GM23338 (cell line): ENCODE results near the gene CHRNB2. TPM values are rescaled to one million over a fixed set of nuclear protein-coding genes. Genes with fewer than 3 reads are reported as not detected.

ENCODE experiments used
- ATAC-seq: fragments of 200-7000 bp; cut with Tn5 transposase; 3 replicates; pipeline ENCODE4 v1.9.1; 2020
- DNase-seq: peaks from one replicate; pipeline ENCODE4 v3.0.0-alpha.2; 2015; ENCODE audit warnings: low spot score
- H2AFZ ChIP-seq: fragments of 200-600 bp; sonication (generic); 2 replicates; pipeline ENCODE4 v1.8.0; 2016; ENCODE audit warnings: antibody characterized with exemption, mild to moderate bottlenecking, moderate library complexity
- H3F3A ChIP-seq: fragments of 200-600 bp; sonication (generic); replicated peaks from 2 replicates; pipeline ENCODE4 v1.8.0; 2017; ENCODE audit warnings: antibody characterized with exemption, mixed run types, low read depth
- H3K27ac ChIP-seq: fragments of 200-600 bp; sonication (generic); 2 replicates; pipeline ENCODE4 v1.6.1; 2016; ENCODE audit warnings: low read depth
- H3K27me3 ChIP-seq: fragments of 200-600 bp; sonication (generic); 2 replicates; pipeline ENCODE4 v1.8.0; 2016; ENCODE audit warnings: mild to moderate bottlenecking, mixed run types, moderate library complexity; ENCODE audit not compliant: insufficient read depth
- H3K36me3 ChIP-seq: fragments of 200-600 bp; sonication (generic); 2 replicates; pipeline ENCODE4 v1.8.0; 2016; ENCODE audit warnings: mild to moderate bottlenecking; ENCODE audit not compliant: insufficient read depth
- H3K4me1 ChIP-seq: fragments of 200-600 bp; sonication (generic); 2 replicates; pipeline ENCODE4 v1.8.0; 2016; ENCODE audit warnings: mild to moderate bottlenecking, moderate library complexity; ENCODE audit not compliant: insufficient read depth
- H3K4me2 ChIP-seq: fragments of 200-600 bp; sonication (generic); 2 replicates; pipeline ENCODE4 v1.7.1; 2017; ENCODE audit warnings: mixed run types
- H3K4me3 ChIP-seq: fragments of 200-600 bp; sonication (generic); 2 replicates; pipeline ENCODE4 v1.6.1; 2016; ENCODE audit warnings: mixed run types
- H3K79me2 ChIP-seq: fragments of 200-600 bp; sonication (generic); replicated peaks from 2 replicates; pipeline ENCODE4 v1.8.0; 2017; ENCODE audit warnings: mild to moderate bottlenecking; ENCODE audit not compliant: insufficient read depth
- H3K9me2 ChIP-seq: fragments of 200-600 bp; sonication (generic); 2 replicates; pipeline ENCODE4 v1.8.0; 2017; ENCODE audit not compliant: insufficient read depth
- H4K20me1 ChIP-seq: fragments of 200-600 bp; sonication (generic); replicated peaks from 2 replicates; pipeline ENCODE4 v1.8.0; 2017; ENCODE audit warnings: mild to moderate bottlenecking; ENCODE audit not compliant: insufficient read depth
- H3K27ac Mint-ChIP-seq: 2 replicates; pipeline ENCODE4 v1.8.0; 2020; ENCODE audit warnings: inconsistent platforms, mild to moderate bottlenecking, moderate library complexity, mixed read lengths
- H3K27me3 Mint-ChIP-seq: 3 replicates; pipeline ENCODE4 v1.8.0; 2022; ENCODE audit warnings: low read depth, mild to moderate bottlenecking, moderate library complexity, mixed read lengths, inconsistent platforms; ENCODE audit not compliant: insufficient read depth, poor library complexity
- H3K36me3 Mint-ChIP-seq: 3 replicates; pipeline ENCODE4 v1.8.0; 2021; ENCODE audit warnings: low read depth, mild to moderate bottlenecking, inconsistent platforms, moderate library complexity, mixed read lengths
- H3K4me1 Mint-ChIP-seq: 3 replicates; pipeline ENCODE4 v1.8.0; 2020; ENCODE audit warnings: mild to moderate bottlenecking, inconsistent platforms, mixed read lengths
- H3K4me3 Mint-ChIP-seq: 3 replicates; pipeline ENCODE4 v1.8.0; 2021; ENCODE audit warnings: moderate library complexity, mild to moderate bottlenecking, inconsistent platforms, mixed read lengths
- H3K9me3 Mint-ChIP-seq: 3 replicates; pipeline ENCODE4 v1.8.0; 2020; ENCODE audit warnings: moderate library complexity, mild to moderate bottlenecking, inconsistent platforms, mixed read lengths
- CTCF ChIP-seq, 2 experiments: fragments of 200-600 bp in 1 of 2; sonication (generic) in 1 of 2; conservative IDR thresholded peaks; 2 replicates each; pipeline versions ENCODE4 v1.5.1 to v1.6.1; 2016 to 2017; ENCODE audit warnings: antibody characterized with exemption in 2 of 2, low read depth in 2 of 2, mild to moderate bottlenecking in 2 of 2, moderate library complexity in 1 of 2
- EZH2 ChIP-seq: fragments of 200-600 bp; sonication (generic); IDR thresholded peaks from one replicate; pipeline ENCODE4 v1.8.0; 2017; ENCODE audit warnings: antibody characterized with exemption, mild to moderate bottlenecking, low read depth; ENCODE audit not compliant: unreplicated experiment
- EZH2phosphoT487 ChIP-seq: fragments of 200-600 bp; sonication (generic); IDR thresholded peaks from one replicate; pipeline ENCODE4 v1.8.1; 2018; ENCODE audit warnings: antibody characterized with exemption; ENCODE audit not compliant: unreplicated experiment
- NANOG ChIP-seq: IDR thresholded peaks from 2 replicates; pipeline ENCODE4 v1.6.1; 2016; ENCODE audit warnings: antibody characterized with exemption, borderline replicate concordance
- POLR2AphosphoS5 ChIP-seq: IDR thresholded peaks from 2 replicates; pipeline ENCODE4 v1.6.1; 2016; ENCODE audit warnings: antibody characterized with exemption, low read depth
- REST ChIP-seq: IDR thresholded peaks from one replicate; pipeline ENCODE4 v1.6.1; 2018; ENCODE audit warnings: antibody characterized with exemption; ENCODE audit not compliant: unreplicated experiment
- STAT1 ChIP-seq: IDR thresholded peaks from one replicate; pipeline ENCODE4 v1.6.1; 2016; ENCODE audit warnings: antibody characterized with exemption; ENCODE audit not compliant: unreplicated experiment
- ZNF114 ChIP-seq: fragments of 250-450 bp; sonication (Bioruptor Pico); IDR thresholded peaks from 2 replicates; pipeline ENCODE4 v1.5.0; 2020; ENCODE audit warnings: mild to moderate bottlenecking, moderate library complexity
- ZNF331 ChIP-seq: fragments of 250-450 bp; sonication (Bioruptor Pico); IDR thresholded peaks from 2 replicates; pipeline ENCODE4 v1.5.0; 2020; ENCODE audit warnings: low read depth, mild to moderate bottlenecking, moderate library complexity
- polyA plus RNA-seq: library from polyadenylated mRNA; unstranded; fragments of >200 nt; fragmentation: Nextera tagmentation; extraction: Ambion mirVana; gene quantifications from 2 replicates; pipeline ENCODE4 v1.2.1, GENCODE V29; 2016
- total RNA-seq: library from RNA; depleted of rRNA; stranded (reverse); fragments of >200 nt; shearing (Covaris generic); gene quantifications from 2 replicates; pipeline ENCODE4 v1.2.3, GENCODE V29; 2014
- TF ChIP-seq, protein P1 (sequence below): fragments of 250-450 bp; sonication (Bioruptor Pico); IDR thresholded peaks from 2 replicates; pipeline ENCODE4 v1.5.0; 2020; ENCODE audit warnings: mild to moderate bottlenecking, moderate library complexity

Gene CHRNB2
- total and polyA plus RNA-seq, 2 experiments from 2014 or later = 0.73 to 3.6 TPM

- Histone ChIP-seq H3F3A (no peaks in the 10 kb centered on the region), H3K9me2 (no peaks in the 10 kb centered on the region), H3K27ac (no peak overlapping the region), H3K36me3 (peaks cover 93% of the 10 kb centered on the region), H3K4me1 (no peaks in the 10 kb centered on the region), H3K4me2 (no peak overlapping the region), H4K20me1 (peaks cover 42% of the 10 kb centered on the region), H3K4me3 (no peak overlapping the region), H2AFZ (no peak overlapping the region), H3K27me3 (no peaks in the 10 kb centered on the region), H3K79me2 (no peaks in the 10 kb centered on the region)
- Mint-ChIP-seq H3K27ac (no peak overlapping the region), H3K4me3 (no peak overlapping the region), H3K4me1 (no peaks in the 10 kb centered on the region), H3K9me3 (no peaks in the 10 kb centered on the region), H3K27me3 (peaks cover 2% of the 10 kb centered on the region), H3K36me3 (peaks cover 90% of the 10 kb centered on the region)
- DNase-seq = no peak
- TF ChIP-seq POLR2AphosphoS5 (no peak), ZNF114 (CRISPR knock-in tag) (no peak)
- no peak for ATAC-seq
Observed at GRCh38 chr1:154591206-154591605, 23.6 kb downstream of the CHRNB2 start.

DNA sequence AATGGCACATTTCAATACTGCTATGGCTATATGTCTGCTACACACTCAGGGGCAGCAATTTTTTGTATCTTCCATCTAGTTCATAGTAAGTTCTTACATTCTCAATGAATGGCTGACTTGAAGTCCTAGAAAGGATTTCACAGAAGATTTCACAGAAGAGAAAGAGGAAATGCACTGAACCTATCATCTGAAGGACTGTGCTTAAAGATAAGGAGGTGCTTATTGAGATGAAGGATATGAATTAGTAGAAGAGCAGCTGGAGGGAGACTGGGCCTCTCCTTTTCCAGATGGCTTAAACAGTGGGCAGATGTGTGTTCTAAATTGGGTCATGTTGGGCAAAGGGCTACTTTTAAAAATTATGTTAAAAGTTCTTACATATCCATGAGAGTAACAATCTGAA is 25.8 kb downstream of the CHRNB2 start:
- Histone ChIP-seq H3K27ac (no peak overlapping the region), H2AFZ (no peak overlapping the region), H3K4me3 (no peak overlapping the region), H3K36me3 (peaks cover 90% of the 10 kb centered on the region), H3K9me2 (no peaks in the 10 kb centered on the region), H3K27me3 (no peaks in the 10 kb centered on the region), H3K4me2 (no peak overlapping the region), H3F3A (no peaks in the 10 kb centered on the region), H4K20me1 (peaks cover 39% of the 10 kb centered on the region), H3K79me2 (no peaks in the 10 kb centered on the region), H3K4me1 (no peaks in the 10 kb centered on the region)
- DNase-seq = no peak
- H3K36me3 Mint-ChIP-seq = peaks cover 90% of the 10 kb centered on the region
- H3K9me3 Mint-ChIP-seq = no peaks in the 10 kb centered on the region
- H3K4me3 Mint-ChIP-seq = no peak overlapping the region
- peaks cover 2% of the 10 kb centered on the region for H3K27me3 Mint-ChIP-seq
- H3K4me1 Mint-ChIP-seq = no peaks in the 10 kb centered on the region
- no peak for ATAC-seq
- H3K27ac Mint-ChIP-seq = no peak overlapping the region
- TF ChIP-seq NANOG (no peak), EZH2phosphoT487 (no peak), REST (no peak), POLR2AphosphoS5 (no peak), EZH2 (no peak), ZNF331 (CRISPR knock-in tag) (no peak), STAT1 (no peak), CTCF (conservative IDR thresholded peaks at IDR 0.05; ENCODE audit: low read depth in 2 of 2) (no peak)
- TF ChIP-seq, protein P1, sequence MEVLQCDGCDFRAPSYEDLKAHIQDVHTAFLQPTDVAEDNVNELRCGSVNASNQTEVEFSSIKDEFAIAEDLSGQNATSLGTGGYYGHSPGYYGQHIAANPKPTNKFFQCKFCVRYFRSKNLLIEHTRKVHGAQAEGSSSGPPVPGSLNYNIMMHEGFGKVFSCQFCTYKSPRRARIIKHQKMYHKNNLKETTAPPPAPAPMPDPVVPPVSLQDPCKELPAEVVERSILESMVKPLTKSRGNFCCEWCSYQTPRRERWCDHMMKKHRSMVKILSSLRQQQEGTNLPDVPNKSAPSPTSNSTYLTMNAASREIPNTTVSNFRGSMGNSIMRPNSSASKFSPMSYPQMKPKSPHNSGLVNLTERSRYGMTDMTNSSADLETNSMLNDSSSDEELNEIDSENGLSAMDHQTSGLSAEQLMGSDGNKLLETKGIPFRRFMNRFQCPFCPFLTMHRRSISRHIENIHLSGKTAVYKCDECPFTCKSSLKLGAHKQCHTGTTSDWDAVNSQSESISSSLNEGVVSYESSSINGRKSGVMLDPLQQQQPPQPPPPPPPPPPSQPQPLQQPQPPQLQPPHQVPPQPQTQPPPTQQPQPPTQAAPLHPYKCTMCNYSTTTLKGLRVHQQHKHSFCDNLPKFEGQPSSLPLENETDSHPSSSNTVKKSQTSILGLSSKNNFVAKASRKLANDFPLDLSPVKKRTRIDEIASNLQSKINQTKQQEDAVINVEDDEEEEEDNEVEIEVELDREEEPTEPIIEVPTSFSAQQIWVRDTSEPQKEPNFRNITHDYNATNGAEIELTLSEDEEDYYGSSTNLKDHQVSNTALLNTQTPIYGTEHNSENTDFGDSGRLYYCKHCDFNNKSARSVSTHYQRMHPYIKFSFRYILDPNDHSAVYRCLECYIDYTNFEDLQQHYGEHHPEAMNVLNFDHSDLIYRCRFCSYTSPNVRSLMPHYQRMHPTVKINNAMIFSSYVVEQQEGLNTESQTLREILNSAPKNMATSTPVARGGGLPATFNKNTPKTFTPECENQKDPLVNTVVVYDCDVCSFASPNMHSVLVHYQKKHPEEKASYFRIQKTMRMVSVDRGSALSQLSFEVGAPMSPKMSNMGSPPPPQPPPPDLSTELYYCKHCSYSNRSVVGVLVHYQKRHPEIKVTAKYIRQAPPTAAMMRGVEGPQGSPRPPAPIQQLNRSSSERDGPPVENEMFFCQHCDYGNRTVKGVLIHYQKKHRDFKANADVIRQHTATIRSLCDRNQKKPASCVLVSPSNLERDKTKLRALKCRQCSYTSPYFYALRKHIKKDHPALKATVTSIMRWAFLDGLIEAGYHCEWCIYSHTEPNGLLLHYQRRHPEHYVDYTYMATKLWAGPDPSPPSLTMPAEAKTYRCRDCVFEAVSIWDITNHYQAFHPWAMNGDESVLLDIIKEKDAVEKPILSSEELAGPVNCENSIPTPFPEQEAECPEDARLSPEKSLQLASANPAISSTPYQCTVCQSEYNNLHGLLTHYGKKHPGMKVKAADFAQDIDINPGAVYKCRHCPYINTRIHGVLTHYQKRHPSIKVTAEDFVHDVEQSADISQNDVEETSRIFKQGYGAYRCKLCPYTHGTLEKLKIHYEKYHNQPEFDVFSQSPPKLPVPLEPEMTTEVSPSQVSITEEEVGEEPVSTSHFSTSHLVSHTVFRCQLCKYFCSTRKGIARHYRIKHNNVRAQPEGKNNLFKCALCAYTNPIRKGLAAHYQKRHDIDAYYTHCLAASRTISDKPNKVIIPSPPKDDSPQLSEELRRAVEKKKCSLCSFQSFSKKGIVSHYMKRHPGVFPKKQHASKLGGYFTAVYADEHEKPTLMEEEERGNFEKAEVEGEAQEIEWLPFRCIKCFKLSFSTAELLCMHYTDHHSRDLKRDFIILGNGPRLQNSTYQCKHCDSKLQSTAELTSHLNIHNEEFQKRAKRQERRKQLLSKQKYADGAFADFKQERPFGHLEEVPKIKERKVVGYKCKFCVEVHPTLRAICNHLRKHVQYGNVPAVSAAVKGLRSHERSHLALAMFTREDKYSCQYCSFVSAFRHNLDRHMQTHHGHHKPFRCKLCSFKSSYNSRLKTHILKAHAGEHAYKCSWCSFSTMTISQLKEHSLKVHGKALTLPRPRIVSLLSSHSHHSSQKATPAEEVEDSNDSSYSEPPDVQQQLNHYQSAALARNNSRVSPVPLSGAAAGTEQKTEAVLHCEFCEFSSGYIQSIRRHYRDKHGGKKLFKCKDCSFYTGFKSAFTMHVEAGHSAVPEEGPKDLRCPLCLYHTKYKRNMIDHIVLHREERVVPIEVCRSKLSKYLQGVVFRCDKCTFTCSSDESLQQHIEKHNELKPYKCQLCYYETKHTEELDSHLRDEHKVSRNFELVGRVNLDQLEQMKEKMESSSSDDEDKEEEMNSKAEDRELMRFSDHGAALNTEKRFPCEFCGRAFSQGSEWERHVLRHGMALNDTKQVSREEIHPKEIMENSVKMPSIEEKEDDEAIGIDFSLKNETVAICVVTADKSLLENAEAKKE (CRISPR knock-in tag) = no peak
